HCT116 (cell line): ENCODE data around the gene TMEM125.

Experiments
- CBX3 ChIP-seq: IDR thresholded peaks from 2 replicates; pipeline ENCODE4 v1.6.1; 2012; ENCODE audit warnings: low read depth
- EZH2 ChIP-seq: fragments of 200-600 bp; sonication (generic); IDR thresholded peaks from 2 replicates; pipeline ENCODE4 v1.6.1; 2017; ENCODE audit warnings: antibody characterized with exemption, mixed run types
- EZH2phosphoT487 ChIP-seq: fragments of 200-600 bp; IDR thresholded peaks from 2 replicates; pipeline ENCODE4 v1.6.1; 2018; ENCODE audit warnings: antibody characterized with exemption, borderline replicate concordance
- FOSL1 ChIP-seq: IDR thresholded peaks from 2 replicates; pipeline ENCODE4 v1.6.1; 2012; ENCODE audit warnings: low read depth
- POLR2A ChIP-seq: IDR thresholded peaks from 2 replicates; pipeline ENCODE4 v1.7.0; 2011; ENCODE audit warnings: borderline replicate concordance; ENCODE audit not compliant: insufficient read depth, insufficient read length; ENCODE audit errors: extremely low read depth
- SIN3A ChIP-seq: IDR thresholded peaks from 2 replicates; pipeline ENCODE4 v1.6.1; 2012; ENCODE audit warnings: low read depth
- ZNF274 ChIP-seq: fragments of 200-500 bp; sonication (Bioruptor generic); IDR thresholded peaks from 2 replicates; pipeline ENCODE4 v1.6.1; 2014; ENCODE audit warnings: mild to moderate bottlenecking, low read depth, low read length, inconsistent platforms
- TF ChIP-seq, protein P1 (sequence below), 3 experiments: fragments of 200-600 bp in 1 of 3; sonication (generic) in 1 of 3; IDR thresholded peaks in 2 of 3; conservative IDR thresholded peaks in 1 of 3; 2 replicates each; pipeline ENCODE4 v1.5.1; 2012 to 2017; ENCODE audit warnings: low read depth in 2 of 3, low read length in 2 of 3, antibody characterized with exemption in 1 of 3, borderline replicate concordance in 1 of 3, control low read depth in 1 of 3, mild to moderate bottlenecking in 1 of 3, mixed read lengths in 1 of 3, mixed run types in 1 of 3, moderate library complexity in 1 of 3; ENCODE audit not compliant: insufficient read depth in 1 of 3
- TF ChIP-seq, protein P2 (sequence below): IDR thresholded peaks from 2 replicates; pipeline ENCODE4 v1.6.1; 2012; ENCODE audit warnings: low read depth

DNA sequence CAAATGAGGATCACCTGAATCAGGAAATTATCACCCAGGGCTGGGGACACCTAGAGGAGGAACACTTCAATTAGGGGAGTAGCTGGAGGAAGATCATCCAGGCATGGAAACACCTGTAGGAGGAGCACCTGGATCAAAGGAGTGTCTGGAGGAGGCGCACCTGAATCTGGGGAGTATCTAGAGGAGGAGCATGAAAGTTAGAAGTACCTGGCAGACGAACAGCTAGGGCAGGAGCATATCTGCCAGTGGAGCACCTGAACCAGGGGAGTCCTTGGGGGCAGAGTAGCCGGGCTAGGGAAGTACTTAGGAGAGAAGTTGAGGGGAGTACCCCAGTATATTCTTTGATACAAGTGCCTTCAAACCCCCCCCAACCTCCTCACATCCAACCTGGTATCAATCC lies 14.3 kb downstream of the TMEM125 start:
- TF ChIP-seq, protein P1, sequence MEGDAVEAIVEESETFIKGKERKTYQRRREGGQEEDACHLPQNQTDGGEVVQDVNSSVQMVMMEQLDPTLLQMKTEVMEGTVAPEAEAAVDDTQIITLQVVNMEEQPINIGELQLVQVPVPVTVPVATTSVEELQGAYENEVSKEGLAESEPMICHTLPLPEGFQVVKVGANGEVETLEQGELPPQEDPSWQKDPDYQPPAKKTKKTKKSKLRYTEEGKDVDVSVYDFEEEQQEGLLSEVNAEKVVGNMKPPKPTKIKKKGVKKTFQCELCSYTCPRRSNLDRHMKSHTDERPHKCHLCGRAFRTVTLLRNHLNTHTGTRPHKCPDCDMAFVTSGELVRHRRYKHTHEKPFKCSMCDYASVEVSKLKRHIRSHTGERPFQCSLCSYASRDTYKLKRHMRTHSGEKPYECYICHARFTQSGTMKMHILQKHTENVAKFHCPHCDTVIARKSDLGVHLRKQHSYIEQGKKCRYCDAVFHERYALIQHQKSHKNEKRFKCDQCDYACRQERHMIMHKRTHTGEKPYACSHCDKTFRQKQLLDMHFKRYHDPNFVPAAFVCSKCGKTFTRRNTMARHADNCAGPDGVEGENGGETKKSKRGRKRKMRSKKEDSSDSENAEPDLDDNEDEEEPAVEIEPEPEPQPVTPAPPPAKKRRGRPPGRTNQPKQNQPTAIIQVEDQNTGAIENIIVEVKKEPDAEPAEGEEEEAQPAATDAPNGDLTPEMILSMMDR (IDR thresholded peaks at IDR 0.05 in 2 of 3, conservative IDR thresholded peaks at IDR 0.05 in 1 of 3; ENCODE audit: borderline replicate concordance in 1 of 3, insufficient read depth in 1 of 3, low read depth in 2 of 3, low read length in 2 of 3) = peak in 1 of 3 experiments; percentile 27; a peak in 1 of 6 replicates
- no peak for TF ChIP-seq ZNF274
- TF ChIP-seq SIN3A = no peak
- TF ChIP-seq, protein P2, sequence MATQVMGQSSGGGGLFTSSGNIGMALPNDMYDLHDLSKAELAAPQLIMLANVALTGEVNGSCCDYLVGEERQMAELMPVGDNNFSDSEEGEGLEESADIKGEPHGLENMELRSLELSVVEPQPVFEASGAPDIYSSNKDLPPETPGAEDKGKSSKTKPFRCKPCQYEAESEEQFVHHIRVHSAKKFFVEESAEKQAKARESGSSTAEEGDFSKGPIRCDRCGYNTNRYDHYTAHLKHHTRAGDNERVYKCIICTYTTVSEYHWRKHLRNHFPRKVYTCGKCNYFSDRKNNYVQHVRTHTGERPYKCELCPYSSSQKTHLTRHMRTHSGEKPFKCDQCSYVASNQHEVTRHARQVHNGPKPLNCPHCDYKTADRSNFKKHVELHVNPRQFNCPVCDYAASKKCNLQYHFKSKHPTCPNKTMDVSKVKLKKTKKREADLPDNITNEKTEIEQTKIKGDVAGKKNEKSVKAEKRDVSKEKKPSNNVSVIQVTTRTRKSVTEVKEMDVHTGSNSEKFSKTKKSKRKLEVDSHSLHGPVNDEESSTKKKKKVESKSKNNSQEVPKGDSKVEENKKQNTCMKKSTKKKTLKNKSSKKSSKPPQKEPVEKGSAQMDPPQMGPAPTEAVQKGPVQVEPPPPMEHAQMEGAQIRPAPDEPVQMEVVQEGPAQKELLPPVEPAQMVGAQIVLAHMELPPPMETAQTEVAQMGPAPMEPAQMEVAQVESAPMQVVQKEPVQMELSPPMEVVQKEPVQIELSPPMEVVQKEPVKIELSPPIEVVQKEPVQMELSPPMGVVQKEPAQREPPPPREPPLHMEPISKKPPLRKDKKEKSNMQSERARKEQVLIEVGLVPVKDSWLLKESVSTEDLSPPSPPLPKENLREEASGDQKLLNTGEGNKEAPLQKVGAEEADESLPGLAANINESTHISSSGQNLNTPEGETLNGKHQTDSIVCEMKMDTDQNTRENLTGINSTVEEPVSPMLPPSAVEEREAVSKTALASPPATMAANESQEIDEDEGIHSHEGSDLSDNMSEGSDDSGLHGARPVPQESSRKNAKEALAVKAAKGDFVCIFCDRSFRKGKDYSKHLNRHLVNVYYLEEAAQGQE = no peak
- TF ChIP-seq POLR2A = no peak
- no peak for TF ChIP-seq FOSL1
- TF ChIP-seq EZH2 = no peak
- TF ChIP-seq CBX3 = no peak
- TF ChIP-seq EZH2phosphoT487 = no peak
